ENCODE data around the gene CAD. TPM values are rescaled to one million over a fixed set of nuclear protein-coding genes. Genes with fewer than 3 reads are reported as not detected.

The CAD gene
- total RNA-seq, 3 donors from 2014 or later (not counting 1 experiment from before 2014, with no cell fraction given), result 21.8 to 26.6 (median 24.0) TPM

GRCh38 chr2:27241761-27242613, 24.8 kb downstream of the CAD start:
- Histone ChIP-seq H3K4me3 (ENCODE audit: low read length) (no peak overlapping the region), H3K9me3 (ENCODE audit: control insufficient read depth, insufficient read depth, low read length) (no peaks in the 10 kb centered on the region), H3K36me3 (ENCODE audit: control insufficient read depth, insufficient read depth, low read length) (peaks cover 62% of the 10 kb centered on the region), H3K27ac (ENCODE audit: low read length) (no peak overlapping the region), H3K27me3 (ENCODE audit: control insufficient read depth, insufficient read depth, low read length) (no peaks in the 10 kb centered on the region), H3K4me1 (ENCODE audit: control insufficient read depth, insufficient read depth, low read length) (no peaks in the 10 kb centered on the region)
- H3K4me1 Mint-ChIP-seq, result no peaks in the 10 kb centered on the region
- no peak for TF ChIP-seq CTCF (IDR thresholded peaks at IDR 0.05)
- WGBS (ENCODE audit: insufficient coverage), result 79% methylated on average over 24 of the region's 24 CpGs
- peak in 1 of 2 donors; percentile 34 for DNase-seq
- intact Hi-C loops (cut with micrococcal nuclease), result no loop called here
- H3K4me3 Mint-ChIP-seq, result no peak overlapping the region
- no peaks in the 10 kb centered on the region for H3K36me3 Mint-ChIP-seq
- no peak overlapping the region for H3K27ac Mint-ChIP-seq
- no peaks in the 10 kb centered on the region for H3K27me3 Mint-ChIP-seq (ENCODE audit: low read depth in 2 of 2)
- no peaks in the 10 kb centered on the region for H3K9me3 Mint-ChIP-seq
- no peak for ATAC-seq

DNA sequence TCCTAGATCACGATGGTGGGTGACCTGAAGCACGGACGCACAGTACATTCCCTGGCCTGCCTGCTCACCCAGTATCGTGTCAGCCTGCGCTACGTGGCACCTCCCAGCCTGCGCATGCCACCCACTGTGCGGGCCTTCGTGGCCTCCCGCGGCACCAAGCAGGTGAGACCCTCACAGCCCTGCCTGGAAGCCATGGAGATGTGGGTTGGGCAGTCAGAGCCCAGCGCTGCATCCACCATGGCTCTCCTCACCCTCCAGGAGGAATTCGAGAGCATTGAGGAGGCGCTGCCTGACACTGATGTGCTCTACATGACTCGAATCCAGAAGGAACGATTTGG, 25.4 kb downstream of the CAD start:
- Mint-ChIP-seq H3K36me3 (no peaks in the 10 kb centered on the region), H3K4me1 (no peaks in the 10 kb centered on the region), H3K9me3 (no peaks in the 10 kb centered on the region), H3K27me3 (ENCODE audit: low read depth in 2 of 2) (no peaks in the 10 kb centered on the region), H3K27ac (no peak overlapping the region), H3K4me3 (no peak overlapping the region)
- DNase-seq (no peak), ATAC-seq (no peak)
- WGBS (ENCODE audit: insufficient coverage), result 97% methylated on average over 16 of the region's 16 CpGs
- Histone ChIP-seq H3K4me1 (ENCODE audit: control insufficient read depth, insufficient read depth, low read length) (no peaks in the 10 kb centered on the region), H3K4me3 (ENCODE audit: low read length) (no peak overlapping the region), H3K27me3 (ENCODE audit: control insufficient read depth, insufficient read depth, low read length) (no peaks in the 10 kb centered on the region), H3K27ac (ENCODE audit: low read length) (no peak overlapping the region), H3K36me3 (ENCODE audit: control insufficient read depth, insufficient read depth, low read length) (peaks cover 56% of the 10 kb centered on the region), H3K9me3 (ENCODE audit: control insufficient read depth, insufficient read depth, low read length) (no peaks in the 10 kb centered on the region)
- intact Hi-C loops (cut with micrococcal nuclease), result no loop called here
- TF ChIP-seq CTCF (IDR thresholded peaks at IDR 0.05), result no peak

DNA sequence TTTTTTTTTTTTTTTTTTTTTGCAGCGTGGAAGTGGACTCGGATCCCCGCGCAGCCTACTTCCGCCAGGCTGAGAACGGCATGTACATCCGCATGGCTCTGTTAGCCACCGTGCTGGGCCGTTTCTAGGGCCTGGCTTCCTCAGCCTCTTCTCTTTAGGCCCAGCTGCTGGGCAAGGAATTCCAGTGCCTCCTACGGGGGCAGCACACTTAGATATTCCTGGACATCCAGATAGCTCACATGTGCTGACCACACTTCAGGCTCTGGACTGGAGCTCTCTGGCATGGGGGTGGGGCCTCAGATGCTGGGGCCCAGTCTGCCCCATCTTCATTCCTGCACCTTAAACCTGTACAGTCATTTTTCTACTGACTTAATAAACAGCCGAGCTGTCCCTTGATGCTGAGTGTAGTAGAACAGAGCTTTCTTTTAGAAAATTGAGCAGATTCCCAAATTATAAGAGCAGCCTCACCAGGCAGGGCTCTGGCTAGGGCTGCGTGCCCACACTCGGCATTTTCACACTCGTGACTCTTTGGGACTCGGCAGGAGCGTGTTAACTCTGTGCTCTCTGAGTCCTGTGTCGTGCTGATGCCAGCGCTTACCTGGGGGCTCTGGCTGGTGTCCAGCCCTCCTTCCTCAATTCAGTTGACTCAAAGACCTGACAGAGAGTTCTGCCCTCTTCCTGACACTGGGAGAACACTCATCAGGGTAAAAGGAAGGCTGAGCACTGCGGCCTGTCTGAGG, 26.4 kb downstream of the CAD start:
- H3K4me1 ChIP-seq (ENCODE audit: control insufficient read depth, insufficient read depth, low read length), result no peaks in the 10 kb centered on the region
- intact Hi-C loops (cut with micrococcal nuclease), result no loop called here
- Mint-ChIP-seq H3K27me3 (ENCODE audit: low read depth in 2 of 2) (no peaks in the 10 kb centered on the region), H3K4me3 (no peak overlapping the region), H3K4me1 (no peaks in the 10 kb centered on the region), H3K9me3 (no peaks in the 10 kb centered on the region), H3K36me3 (no peaks in the 10 kb centered on the region), H3K27ac (no peak overlapping the region)
- DNase-seq (no peak), ATAC-seq (no peak)
- peaks cover 47% of the 10 kb centered on the region for H3K36me3 ChIP-seq (ENCODE audit: control insufficient read depth, insufficient read depth, low read length)
- no peak overlapping the region for H3K27ac ChIP-seq (ENCODE audit: low read length)
- no peak for TF ChIP-seq CTCF (IDR thresholded peaks at IDR 0.05)
- no peaks in the 10 kb centered on the region for H3K9me3 ChIP-seq (ENCODE audit: control insufficient read depth, insufficient read depth, low read length)
- no peaks in the 10 kb centered on the region for H3K27me3 ChIP-seq (ENCODE audit: control insufficient read depth, insufficient read depth, low read length)
- H3K4me3 ChIP-seq (ENCODE audit: low read length), result no peak overlapping the region
- 96% methylated on average over 19 of the region's 19 CpGs for WGBS (ENCODE audit: insufficient coverage)

Measured in natural killer cell (primary cell).